ENCODE measurements around the gene CERT1. TPM values are rescaled to one million over a fixed set of nuclear protein-coding genes. Genes with fewer than 3 reads are reported as not detected.
"Not testable (repeated sequence)": the region's sequence is repeated elsewhere in the genome, so short reads cannot be mapped to it uniquely, and the experiment has no call there.

Gene CERT1
- total and polyA plus RNA-seq, 7 donors = 14.1 to 40.2 (median 20.3) TPM

- TF ChIP-seq POLR2AphosphoS5 (IDR thresholded peaks at IDR 0.05) = no peak
- no peak for DNase-seq
- 98% methylated on average over 7 of the region's 7 CpGs for WGBS, 2 donors
- H3K4me3 ChIP-seq = no peak overlapping the region
- no peaks in the 10 kb centered on the region for H3K9me3 ChIP-seq
- no peaks in the 10 kb centered on the region for H3K27me3 ChIP-seq
- peaks cover 0 to 9% (median 2%) of the 10 kb centered on the region in 4 donors for H3K4me1 ChIP-seq
- intact Hi-C loops (cut with DNase I) = no loop called here
- peaks cover 0 to 19% (median 0%) of the 10 kb centered on the region in 4 donors for H3K36me3 ChIP-seq
- H3K27ac ChIP-seq = no peak overlapping the region
Measured at GRCh38 chr5:75498208-75498777, 13.1 kb downstream of the CERT1 start.

- Histone ChIP-seq H3K9me3 (no peaks in the 10 kb centered on the region), H3K27me3 (no peaks in the 10 kb centered on the region), H3K27ac (no peak overlapping the region), H3K4me1 (no peaks in the 10 kb centered on the region), H3K4me3 (no peak overlapping the region), H3K36me3 (peaks cover 0 to 29% (median 0%) of the 10 kb centered on the region in 4 donors)
- intact Hi-C loops (cut with DNase I) = no loop called here
- TF ChIP-seq POLR2AphosphoS5 (IDR thresholded peaks at IDR 0.05) (no peak), POLR2A (IDR thresholded peaks at IDR 0.05) (no peak), EP300 (IDR thresholded peaks at IDR 0.05) (no peak)
- TF ChIP-seq, protein P1, sequence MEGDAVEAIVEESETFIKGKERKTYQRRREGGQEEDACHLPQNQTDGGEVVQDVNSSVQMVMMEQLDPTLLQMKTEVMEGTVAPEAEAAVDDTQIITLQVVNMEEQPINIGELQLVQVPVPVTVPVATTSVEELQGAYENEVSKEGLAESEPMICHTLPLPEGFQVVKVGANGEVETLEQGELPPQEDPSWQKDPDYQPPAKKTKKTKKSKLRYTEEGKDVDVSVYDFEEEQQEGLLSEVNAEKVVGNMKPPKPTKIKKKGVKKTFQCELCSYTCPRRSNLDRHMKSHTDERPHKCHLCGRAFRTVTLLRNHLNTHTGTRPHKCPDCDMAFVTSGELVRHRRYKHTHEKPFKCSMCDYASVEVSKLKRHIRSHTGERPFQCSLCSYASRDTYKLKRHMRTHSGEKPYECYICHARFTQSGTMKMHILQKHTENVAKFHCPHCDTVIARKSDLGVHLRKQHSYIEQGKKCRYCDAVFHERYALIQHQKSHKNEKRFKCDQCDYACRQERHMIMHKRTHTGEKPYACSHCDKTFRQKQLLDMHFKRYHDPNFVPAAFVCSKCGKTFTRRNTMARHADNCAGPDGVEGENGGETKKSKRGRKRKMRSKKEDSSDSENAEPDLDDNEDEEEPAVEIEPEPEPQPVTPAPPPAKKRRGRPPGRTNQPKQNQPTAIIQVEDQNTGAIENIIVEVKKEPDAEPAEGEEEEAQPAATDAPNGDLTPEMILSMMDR (IDR thresholded peaks at IDR 0.05) = no peak
- DNase-seq = no peak
- WGBS, 2 donors = 93 to 97% methylated on average over 3 of the region's 3 CpGs
Measured at GRCh38 chr5:75496026-75496425, 15.4 kb downstream of the CERT1 start.

- Histone ChIP-seq H3K36me3 (peaks cover 0 to 10% (median 0%) of the 10 kb centered on the region in 4 donors), H3K27ac (no peak overlapping the region), H3K9me3 (no peaks in the 10 kb centered on the region), H3K4me3 (no peak overlapping the region), H3K27me3 (no peaks in the 10 kb centered on the region), H3K4me1 (no peaks in the 10 kb centered on the region)
- no peak for TF ChIP-seq EP300 (IDR thresholded peaks at IDR 0.05)
- no peak for TF ChIP-seq POLR2AphosphoS5 (IDR thresholded peaks at IDR 0.05)
- TF ChIP-seq, protein P1 (IDR thresholded peaks at IDR 0.05) = no peak
- TF ChIP-seq POLR2A (IDR thresholded peaks at IDR 0.05) = no peak
- WGBS, 2 donors = 97 to 99% methylated on average over 2 of the region's 2 CpGs
- no peak for DNase-seq
- intact Hi-C loops (cut with DNase I) = no loop called here
Measured at GRCh38 chr5:75491621-75492020, 19.8 kb downstream of the CERT1 start.

GRCh38 chr5:75489847-75490246, 21.6 kb downstream of the CERT1 start:
- intact Hi-C loops (cut with DNase I); H3K4me3 ChIP-seq; H3K9me3 ChIP-seq; H3K4me1 ChIP-seq; DNase-seq; H3K27ac ChIP-seq; H3K27me3 ChIP-seq: not testable (repeated sequence)
- WGBS, 2 donors = 98 to 99% methylated on average over 6 of the region's 6 CpGs
- peaks cover 0 to 10% (median 0%) of the 10 kb centered on the region in 4 donors for H3K36me3 ChIP-seq

GRCh38 chr5:75484605-75485004, 26.8 kb downstream of the CERT1 start:
- no peak overlapping the region for H3K27ac ChIP-seq
- H3K4me3 ChIP-seq = no peak overlapping the region
- H3K36me3 ChIP-seq = no peaks in the 10 kb centered on the region
- no peaks in the 10 kb centered on the region for H3K27me3 ChIP-seq
- H3K4me1 ChIP-seq = no peaks in the 10 kb centered on the region
- no peak for DNase-seq
- 92 to 94% methylated on average over 1 of the region's 1 CpG for WGBS, 2 donors
- intact Hi-C loops (cut with DNase I) = no loop called here
- H3K9me3 ChIP-seq = no peaks in the 10 kb centered on the region
- TF ChIP-seq POLR2A (IDR thresholded peaks at IDR 0.05) = no peak
- TF ChIP-seq EP300 (IDR thresholded peaks at IDR 0.05) = no peak
- TF ChIP-seq, protein P1 (IDR thresholded peaks at IDR 0.05) = no peak
- no peak for TF ChIP-seq POLR2AphosphoS5 (IDR thresholded peaks at IDR 0.05)

GRCh38 chr5:75482482-75482881, 28.9 kb downstream of the CERT1 start:
- Histone ChIP-seq H3K36me3 (no peaks in the 10 kb centered on the region), H3K27me3 (no peaks in the 10 kb centered on the region), H3K4me3 (no peak overlapping the region), H3K27ac (no peak overlapping the region), H3K9me3 (no peaks in the 10 kb centered on the region), H3K4me1 (no peaks in the 10 kb centered on the region)
- no peak for DNase-seq
- TF ChIP-seq POLR2A (IDR thresholded peaks at IDR 0.05) (no peak), POLR2AphosphoS5 (IDR thresholded peaks at IDR 0.05) (no peak), EP300 (IDR thresholded peaks at IDR 0.05) (no peak)
- TF ChIP-seq, protein P1 (IDR thresholded peaks at IDR 0.05) = no peak
- intact Hi-C loops (cut with DNase I) = no loop called here
- WGBS, 2 donors = 94 to 97% methylated on average over 3 of the region's 3 CpGs
